ENCODE data around the gene CHST8.

- no peak for TF ChIP-seq ZNF446 (CRISPR knock-in tag; IDR thresholded peaks at IDR 0.05)
- TF ChIP-seq ZNF660 (CRISPR knock-in tag; IDR thresholded peaks at IDR 0.05; ENCODE audit: borderline replicate concordance, low read depth) = no peak
- TF ChIP-seq SETDB1 (CRISPR knock-in tag; IDR thresholded peaks at IDR 0.05; ENCODE audit: borderline replicate concordance) = no peak
- no peak for TF ChIP-seq LCORL (IDR thresholded peaks at IDR 0.05)
- TF ChIP-seq LCORL (CRISPR knock-in tag; IDR thresholded peaks at IDR 0.05) = no peak
- TF ChIP-seq CHCHD3 (CRISPR knock-in tag; IDR thresholded peaks at IDR 0.05) = no peak
- TF ChIP-seq RNF2 (conservative IDR thresholded peaks at IDR 0.05; ENCODE audit: low read depth) = no peak
- TF ChIP-seq CREBL2 (CRISPR knock-in tag; IDR thresholded peaks at IDR 0.05; ENCODE audit: borderline replicate concordance) = no peak
- TF ChIP-seq KDM6A (CRISPR knock-in tag; IDR thresholded peaks at IDR 0.05; ENCODE audit: low read depth) = no peak
- no peak for TF ChIP-seq POLR2G (IDR thresholded peaks at IDR 0.05; ENCODE audit: low read depth, low read length)
Observed at GRCh38 chr19:33811736-33812387, 190.1 kb downstream of the CHST8 start.

Data from HepG2 (cell line).